ENCODE data around the gene DFFB.

DFFB gene

DNA sequence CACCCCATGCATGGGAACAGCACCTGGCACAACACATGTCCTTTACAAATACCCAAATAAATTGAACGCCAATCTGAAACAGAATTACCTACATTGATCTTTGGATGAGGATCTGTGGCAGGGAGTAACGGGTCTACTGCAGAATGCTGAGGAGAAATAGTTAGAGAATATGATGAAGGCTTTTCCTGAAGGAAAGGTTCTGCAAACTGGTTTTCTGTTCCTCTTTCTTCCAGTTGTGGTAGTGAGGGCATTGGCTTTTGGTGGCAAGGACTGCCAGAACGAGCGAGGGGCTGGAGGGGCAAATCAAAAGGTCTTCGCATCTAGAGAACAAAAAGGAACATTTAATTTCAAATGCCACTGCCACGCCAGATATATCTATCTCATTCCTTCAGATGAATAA is 20.1 kb upstream of the DFFB start:
- FAIRE-seq = no peak
- no peak for DNase-seq (ENCODE audit: insufficient read length)

GRCh38 chr1:3837685-3838084 is 19.6 kb upstream of the DFFB start:
- no peak for TF ChIP-seq TAF1 (IDR thresholded peaks at IDR 0.05; ENCODE audit: borderline replicate concordance, low read depth, low read length)
- TF ChIP-seq POLR2AphosphoS5 (IDR thresholded peaks at IDR 0.05; ENCODE audit: low read depth, low read length) = no peak
- no peak for TF ChIP-seq POLR2A (IDR thresholded peaks at IDR 0.05; ENCODE audit: low read depth, low read length)
- no peak for DNase-seq (ENCODE audit: insufficient read length)
- FAIRE-seq = no peak

More for the DNA sequence above, 20.1 kb upstream of the DFFB start:
- no peak for TF ChIP-seq POLR2A (IDR thresholded peaks at IDR 0.05; ENCODE audit: low read depth, low read length)
- no peak for TF ChIP-seq POLR2AphosphoS5 (IDR thresholded peaks at IDR 0.05; ENCODE audit: low read depth, low read length)
- no peak for TF ChIP-seq TAF1 (IDR thresholded peaks at IDR 0.05; ENCODE audit: borderline replicate concordance, low read depth, low read length)

GRCh38 chr1:3838788-3839187 is 18.5 kb upstream of the DFFB start:
- FAIRE-seq = no peak
- TF ChIP-seq POLR2AphosphoS5 (IDR thresholded peaks at IDR 0.05; ENCODE audit: low read depth, low read length) (no peak), POLR2A (IDR thresholded peaks at IDR 0.05; ENCODE audit: low read depth, low read length) (no peak), TAF1 (IDR thresholded peaks at IDR 0.05; ENCODE audit: borderline replicate concordance, low read depth, low read length) (no peak)

DNA sequence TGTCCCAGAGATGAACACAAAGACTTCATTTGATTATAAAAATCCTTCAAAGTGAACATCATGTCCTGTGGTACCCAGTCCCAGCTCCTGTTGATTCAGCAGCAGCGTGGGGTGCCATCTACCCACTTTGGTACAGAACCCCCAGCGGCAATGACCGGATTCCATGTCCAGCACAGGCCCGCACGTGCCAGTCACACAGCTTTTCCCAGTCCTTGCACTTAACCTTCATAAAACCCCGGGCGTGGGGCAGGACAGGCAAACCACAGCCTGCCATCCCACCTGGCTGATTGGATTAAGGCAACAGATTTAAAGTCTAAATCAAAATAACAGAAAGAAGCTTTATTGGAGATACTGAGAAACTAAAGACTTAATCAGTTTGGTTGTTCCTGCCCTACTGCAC is 15.8 kb upstream of the DFFB start:
- no peak for TF ChIP-seq TAF1 (IDR thresholded peaks at IDR 0.05; ENCODE audit: borderline replicate concordance, low read depth, low read length)
- no peak for TF ChIP-seq POLR2A (IDR thresholded peaks at IDR 0.05; ENCODE audit: low read depth, low read length)
- TF ChIP-seq POLR2AphosphoS5 (IDR thresholded peaks at IDR 0.05; ENCODE audit: low read depth, low read length) = no peak
- FAIRE-seq = no peak
- DNase-seq (ENCODE audit: insufficient read length) = no peak

More at GRCh38 chr1:3838788-3839187, 18.5 kb upstream of the DFFB start:
- no peak for DNase-seq (ENCODE audit: insufficient read length)

DNA sequence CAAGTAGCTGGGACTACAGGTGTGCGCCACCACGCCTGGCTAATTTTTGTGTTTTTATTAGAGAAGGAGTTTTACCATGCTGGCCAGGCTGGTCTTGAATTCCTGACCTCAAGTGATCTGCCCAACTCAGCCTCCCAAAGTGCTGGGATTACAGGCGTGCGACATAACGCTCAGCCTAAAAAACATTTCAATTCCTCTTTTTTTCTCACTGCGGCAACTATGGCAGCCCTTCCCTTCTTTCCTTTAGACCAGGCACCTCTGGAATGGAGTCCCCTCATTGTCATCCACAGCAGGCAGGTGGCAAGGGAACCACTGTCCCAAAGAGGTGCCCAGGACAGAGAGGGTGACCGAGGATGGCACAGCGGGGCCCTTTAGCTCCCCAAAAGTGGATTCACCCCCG is 14.4 kb upstream of the DFFB start:
- DNase-seq (ENCODE audit: insufficient read length) (no peak), FAIRE-seq (no peak)
- TF ChIP-seq TAF1 (IDR thresholded peaks at IDR 0.05; ENCODE audit: borderline replicate concordance, low read depth, low read length) (no peak), POLR2A (IDR thresholded peaks at IDR 0.05; ENCODE audit: low read depth, low read length) (no peak), POLR2AphosphoS5 (IDR thresholded peaks at IDR 0.05; ENCODE audit: low read depth, low read length) (no peak)

- TF ChIP-seq TAF1 (IDR thresholded peaks at IDR 0.05; ENCODE audit: borderline replicate concordance, low read depth, low read length) (no peak), POLR2A (IDR thresholded peaks at IDR 0.05; ENCODE audit: low read depth, low read length) (no peak), POLR2AphosphoS5 (IDR thresholded peaks at IDR 0.05; ENCODE audit: low read depth, low read length) (no peak)
- FAIRE-seq (no peak), DNase-seq (ENCODE audit: insufficient read length) (no peak)
Measured at GRCh38 chr1:3846541-3846940, 10.7 kb upstream of the DFFB start.

DNA sequence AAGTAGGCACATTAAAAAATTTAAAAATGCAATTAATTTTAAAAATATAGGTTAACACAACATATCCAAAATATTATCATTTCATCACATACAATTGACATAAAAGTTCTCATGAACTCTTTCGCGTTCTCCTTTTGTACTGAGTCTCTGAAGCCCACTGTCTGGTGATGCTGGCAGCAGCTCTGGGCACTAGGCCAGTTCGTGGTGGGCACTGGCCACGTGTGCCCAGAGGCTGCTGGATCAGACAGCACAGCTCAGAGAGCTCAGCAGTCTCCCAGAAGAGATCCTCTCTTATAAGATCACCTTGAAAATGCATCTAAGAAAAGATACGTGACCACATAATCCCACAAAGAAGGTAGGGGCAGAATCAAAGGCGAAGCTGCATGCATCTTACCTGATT is 10.2 kb upstream of the DFFB start:
- TF ChIP-seq TAF1 (IDR thresholded peaks at IDR 0.05; ENCODE audit: borderline replicate concordance, low read depth, low read length) (no peak), POLR2AphosphoS5 (IDR thresholded peaks at IDR 0.05; ENCODE audit: low read depth, low read length) (no peak), POLR2A (IDR thresholded peaks at IDR 0.05; ENCODE audit: low read depth, low read length) (no peak)
- DNase-seq (ENCODE audit: insufficient read length) (no peak), FAIRE-seq (no peak)

DNA sequence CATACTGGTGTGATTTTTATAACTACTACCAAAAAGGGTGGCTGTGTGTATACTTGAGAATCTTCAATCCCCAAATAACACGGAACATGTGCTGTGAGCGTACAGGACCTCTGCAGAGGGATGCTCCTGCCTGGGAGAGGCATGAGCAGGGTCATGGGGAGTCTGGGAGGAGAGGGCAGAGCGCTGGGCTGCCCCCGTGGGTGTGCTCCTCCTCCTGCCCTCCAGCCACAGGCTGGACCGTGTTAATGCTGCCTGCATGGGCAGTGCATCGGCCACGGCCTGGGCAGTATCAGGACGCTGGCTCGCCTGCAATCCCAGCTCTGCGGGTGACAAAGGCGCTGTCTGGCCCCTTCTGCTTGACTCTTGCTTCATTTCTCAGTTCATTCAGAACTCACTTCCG is 6.4 kb upstream of the DFFB start:
- DNase-seq (ENCODE audit: insufficient read length) = no peak
- no peak for TF ChIP-seq TAF1 (IDR thresholded peaks at IDR 0.05; ENCODE audit: borderline replicate concordance, low read depth, low read length)
- TF ChIP-seq POLR2AphosphoS5 (IDR thresholded peaks at IDR 0.05; ENCODE audit: low read depth, low read length) = no peak
- FAIRE-seq = no peak

GRCh38 chr1:3851292-3851691 is 6.0 kb upstream of the DFFB start:
- FAIRE-seq (no peak), DNase-seq (ENCODE audit: insufficient read length) (no peak)
- TF ChIP-seq POLR2A (IDR thresholded peaks at IDR 0.05; ENCODE audit: low read depth, low read length) = no peak
- no peak for TF ChIP-seq POLR2AphosphoS5 (IDR thresholded peaks at IDR 0.05; ENCODE audit: low read depth, low read length)
- no peak for TF ChIP-seq TAF1 (IDR thresholded peaks at IDR 0.05; ENCODE audit: borderline replicate concordance, low read depth, low read length)

GRCh38 chr1:3852091-3852490 is 5.2 kb upstream of the DFFB start:
- no peak for TF ChIP-seq TAF1 (IDR thresholded peaks at IDR 0.05; ENCODE audit: borderline replicate concordance, low read depth, low read length)
- TF ChIP-seq POLR2AphosphoS5 (IDR thresholded peaks at IDR 0.05; ENCODE audit: low read depth, low read length) = no peak
- no peak for TF ChIP-seq POLR2A (IDR thresholded peaks at IDR 0.05; ENCODE audit: low read depth, low read length)
- FAIRE-seq (no peak), DNase-seq (ENCODE audit: insufficient read length) (no peak)

DNA sequence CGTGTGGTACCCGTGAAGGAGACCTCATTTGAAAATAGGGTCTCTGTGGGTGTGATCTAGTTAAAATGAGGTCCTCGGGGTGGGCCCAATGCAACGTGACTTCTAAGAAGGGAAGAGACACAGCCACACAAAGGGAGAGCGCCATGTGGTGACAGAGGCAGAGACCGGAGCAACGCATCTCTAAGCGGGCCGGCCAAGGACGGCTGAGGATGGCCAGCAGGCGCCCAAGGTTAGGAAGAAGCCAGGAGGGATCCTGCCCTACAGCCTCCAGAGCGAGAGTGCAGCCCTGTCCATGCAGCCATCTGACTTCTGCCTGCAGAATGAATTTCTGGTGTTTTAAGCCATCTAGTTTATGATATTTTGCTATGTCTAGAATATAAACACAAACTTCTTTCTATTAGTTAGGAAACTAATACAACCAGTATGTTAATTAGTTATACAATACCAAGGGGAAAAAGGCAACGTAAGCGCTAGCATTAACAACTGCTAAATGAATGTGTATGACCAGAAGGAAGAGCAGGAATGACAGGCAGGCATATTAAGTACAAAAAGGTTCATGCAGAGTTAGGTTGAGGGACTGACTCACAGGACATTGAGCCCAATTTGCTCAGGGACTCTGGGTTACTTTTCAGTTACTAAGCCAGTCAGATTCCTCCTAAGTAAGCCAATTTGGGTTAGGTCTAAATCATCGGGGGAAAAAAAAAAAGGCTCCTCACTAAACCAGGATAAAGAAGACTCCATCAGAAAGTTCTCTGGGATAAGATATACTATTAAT is 4.4 kb upstream of the DFFB start:
- TF ChIP-seq POLR2AphosphoS5 (IDR thresholded peaks at IDR 0.05; ENCODE audit: low read depth, low read length) (no peak), TAF1 (IDR thresholded peaks at IDR 0.05; ENCODE audit: borderline replicate concordance, low read depth, low read length) (no peak), POLR2A (IDR thresholded peaks at IDR 0.05; ENCODE audit: low read depth, low read length) (no peak)
- FAIRE-seq = no peak
- DNase-seq (ENCODE audit: insufficient read length) = no peak

- TF ChIP-seq TAF1 (IDR thresholded peaks at IDR 0.05; ENCODE audit: borderline replicate concordance, low read depth, low read length) (no peak), POLR2A (IDR thresholded peaks at IDR 0.05; ENCODE audit: low read depth, low read length) (no peak), POLR2AphosphoS5 (IDR thresholded peaks at IDR 0.05; ENCODE audit: low read depth, low read length) (no peak)
- DNase-seq (ENCODE audit: insufficient read length) = peak; percentile 33
- no peak for FAIRE-seq
Measured at GRCh38 chr1:3857791-3858129, 484 bp downstream of the DFFB start.
